ENCODE results near the gene CHCHD1.
"Not testable (repeated sequence)": the region's sequence is repeated elsewhere in the genome, so short reads cannot be mapped to it uniquely, and the experiment has no call there.

Gene CHCHD1

DNA sequence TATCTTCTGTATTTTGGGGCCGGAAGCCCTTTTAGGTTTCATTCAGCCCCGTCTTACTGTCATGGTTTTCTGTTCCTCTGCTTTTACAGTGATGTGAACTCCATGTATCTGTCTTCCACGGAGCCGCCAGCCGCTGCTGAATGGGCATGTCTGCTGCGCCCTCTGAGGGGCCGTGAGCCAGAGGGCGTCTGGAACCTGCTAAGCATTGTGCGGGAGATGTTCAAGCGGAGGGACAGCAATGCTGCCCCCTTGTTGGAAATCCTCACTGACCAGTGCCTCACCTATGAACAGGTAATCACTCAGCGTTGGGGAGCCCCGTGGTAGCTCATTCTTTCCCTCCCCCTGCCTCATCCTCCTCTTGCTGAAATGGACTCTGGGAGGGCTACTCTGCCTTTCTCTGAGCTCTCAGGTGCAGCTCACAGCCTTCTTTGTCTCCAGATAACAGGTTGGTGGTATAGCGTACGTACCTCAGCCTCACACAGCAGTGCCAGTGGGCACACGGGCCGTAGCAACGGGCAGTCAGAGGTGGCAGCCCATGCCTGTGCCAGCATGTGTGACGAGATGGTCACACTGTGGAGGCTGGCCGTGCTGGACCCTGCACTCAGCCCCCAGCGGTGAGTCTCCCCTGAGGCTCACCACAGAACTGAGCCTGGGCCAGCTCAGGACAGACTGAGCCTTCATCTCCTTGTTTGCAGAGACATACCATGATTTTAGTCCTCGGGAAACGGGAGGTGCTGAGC is 9.2 kb downstream of the CHCHD1 start:
- no peaks in the 10 kb centered on the region for H3K27me3 ChIP-seq (replicated peaks; ENCODE audit: control insufficient read depth, insufficient read depth, low read length)
- peaks cover 52% of the 10 kb centered on the region for H3K36me3 ChIP-seq (ENCODE audit: control insufficient read depth, insufficient read depth, low read length)
- H3K4me3 ChIP-seq (replicated peaks; ENCODE audit: low read depth, low read length) = no peak overlapping the region
- no peak for DNase-seq (ENCODE audit: extremely low read depth, insufficient read length)
- TF ChIP-seq, protein P1, sequence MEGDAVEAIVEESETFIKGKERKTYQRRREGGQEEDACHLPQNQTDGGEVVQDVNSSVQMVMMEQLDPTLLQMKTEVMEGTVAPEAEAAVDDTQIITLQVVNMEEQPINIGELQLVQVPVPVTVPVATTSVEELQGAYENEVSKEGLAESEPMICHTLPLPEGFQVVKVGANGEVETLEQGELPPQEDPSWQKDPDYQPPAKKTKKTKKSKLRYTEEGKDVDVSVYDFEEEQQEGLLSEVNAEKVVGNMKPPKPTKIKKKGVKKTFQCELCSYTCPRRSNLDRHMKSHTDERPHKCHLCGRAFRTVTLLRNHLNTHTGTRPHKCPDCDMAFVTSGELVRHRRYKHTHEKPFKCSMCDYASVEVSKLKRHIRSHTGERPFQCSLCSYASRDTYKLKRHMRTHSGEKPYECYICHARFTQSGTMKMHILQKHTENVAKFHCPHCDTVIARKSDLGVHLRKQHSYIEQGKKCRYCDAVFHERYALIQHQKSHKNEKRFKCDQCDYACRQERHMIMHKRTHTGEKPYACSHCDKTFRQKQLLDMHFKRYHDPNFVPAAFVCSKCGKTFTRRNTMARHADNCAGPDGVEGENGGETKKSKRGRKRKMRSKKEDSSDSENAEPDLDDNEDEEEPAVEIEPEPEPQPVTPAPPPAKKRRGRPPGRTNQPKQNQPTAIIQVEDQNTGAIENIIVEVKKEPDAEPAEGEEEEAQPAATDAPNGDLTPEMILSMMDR (IDR thresholded peaks at IDR 0.05; ENCODE audit: insufficient read depth, low read length, poor library complexity, severe bottlenecking) = no peak

GRCh38 chr10:73791871-73792400 is 10.1 kb downstream of the CHCHD1 start:
- Histone ChIP-seq H3K36me3 (ENCODE audit: control insufficient read depth, insufficient read depth, low read length) (peaks cover 57% of the 10 kb centered on the region), H3K27me3 (replicated peaks; ENCODE audit: control insufficient read depth, insufficient read depth, low read length) (no peaks in the 10 kb centered on the region), H3K4me3 (replicated peaks; ENCODE audit: low read depth, low read length) (no peak overlapping the region)
- no peak for DNase-seq (ENCODE audit: extremely low read depth, insufficient read length)
- TF ChIP-seq, protein P1 (IDR thresholded peaks at IDR 0.05; ENCODE audit: insufficient read depth, low read length, poor library complexity, severe bottlenecking) = no peak

- Histone ChIP-seq H3K27me3 (replicated peaks; ENCODE audit: control insufficient read depth, insufficient read depth, low read length) (no peaks in the 10 kb centered on the region), H3K36me3 (ENCODE audit: control insufficient read depth, insufficient read depth, low read length) (peaks cover 65% of the 10 kb centered on the region), H3K4me3 (replicated peaks; ENCODE audit: low read depth, low read length) (no peak overlapping the region)
- no peak for DNase-seq (ENCODE audit: extremely low read depth, insufficient read length)
- TF ChIP-seq, protein P1 (IDR thresholded peaks at IDR 0.05; ENCODE audit: insufficient read depth, low read length, poor library complexity, severe bottlenecking) = no peak
Observed at GRCh38 chr10:73793456-73793855, 11.6 kb downstream of the CHCHD1 start.

GRCh38 chr10:73795491-73795890 is 13.6 kb downstream of the CHCHD1 start:
- H3K4me3 ChIP-seq (replicated peaks; ENCODE audit: low read depth, low read length); H3K27me3 ChIP-seq (replicated peaks; ENCODE audit: control insufficient read depth, insufficient read depth, low read length); DNase-seq (ENCODE audit: extremely low read depth, insufficient read length): not testable (repeated sequence)
- H3K36me3 ChIP-seq (ENCODE audit: control insufficient read depth, insufficient read depth, low read length) = peaks cover 62% of the 10 kb centered on the region

GRCh38 chr10:73796035-73796434 is 14.2 kb downstream of the CHCHD1 start:
- not testable (repeated sequence) for DNase-seq (ENCODE audit: extremely low read depth, insufficient read length); H3K4me3 ChIP-seq (replicated peaks; ENCODE audit: low read depth, low read length); H3K27me3 ChIP-seq (replicated peaks; ENCODE audit: control insufficient read depth, insufficient read depth, low read length)
- peaks cover 60% of the 10 kb centered on the region for H3K36me3 ChIP-seq (ENCODE audit: control insufficient read depth, insufficient read depth, low read length)

DNA sequence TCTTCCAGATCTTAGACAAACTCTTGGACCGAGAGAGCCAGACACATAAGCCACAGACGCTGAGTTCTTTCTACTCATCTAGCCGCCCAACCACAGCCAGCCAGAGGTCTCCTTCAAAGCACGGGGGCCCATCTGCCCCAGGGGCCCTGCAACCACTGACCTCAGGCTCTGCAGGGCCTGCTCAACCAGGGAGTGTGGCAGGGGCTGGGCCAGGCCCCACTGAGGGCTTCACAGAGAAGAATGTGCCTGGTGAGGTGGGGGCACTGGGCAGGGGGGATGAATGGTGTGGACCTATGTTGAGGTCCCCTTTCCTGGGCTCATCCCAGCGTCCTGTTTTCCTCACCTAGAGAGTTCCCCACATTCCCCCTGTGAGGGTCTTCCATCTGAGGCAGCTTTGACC is 14.9 kb downstream of the CHCHD1 start:
- H3K27me3 ChIP-seq (replicated peaks; ENCODE audit: control insufficient read depth, insufficient read depth, low read length) = no peaks in the 10 kb centered on the region
- H3K36me3 ChIP-seq (ENCODE audit: control insufficient read depth, insufficient read depth, low read length) = peaks cover 61% of the 10 kb centered on the region
- no peak for DNase-seq (ENCODE audit: extremely low read depth, insufficient read length)
- TF ChIP-seq, protein P1 (IDR thresholded peaks at IDR 0.05; ENCODE audit: insufficient read depth, low read length, poor library complexity, severe bottlenecking) = no peak
- no peak overlapping the region for H3K4me3 ChIP-seq (replicated peaks; ENCODE audit: low read depth, low read length)

All from GM06990 (cell line).